Measurements from ENCODE around the gene RALGAPA2. TPM values are rescaled to one million over a fixed set of nuclear protein-coding genes. Genes with fewer than 3 reads are reported as not detected.

The RALGAPA2 gene
- total RNA-seq, 1 experiment from 2014 or later, result 10.8 TPM

GRCh38 chr20:20406306-20406705 is 306.1 kb downstream of the RALGAPA2 start:
- TF ChIP-seq MAX (IDR thresholded peaks at IDR 0.05) (no peak), EZH2 (IDR thresholded peaks at IDR 0.05) (no peak), POLR2AphosphoS5 (IDR thresholded peaks at IDR 0.05; ENCODE audit: low read depth, low read length) (no peak), YY1 (IDR thresholded peaks at IDR 0.05; ENCODE audit: extremely low read depth, insufficient replicate concordance, low read depth, low read length) (no peak), CBX3 (IDR thresholded peaks at IDR 0.05; ENCODE audit: low read depth) (no peak), EGR1 (IDR thresholded peaks at IDR 0.05; ENCODE audit: low read depth) (no peak), POLR2A (IDR thresholded peaks at IDR 0.05; ENCODE audit: borderline replicate concordance, extremely low read depth, insufficient read depth, insufficient read length) (no peak), RAD21 (IDR thresholded peaks at IDR 0.05; ENCODE audit: low read depth) (no peak), SIN3A (IDR thresholded peaks at IDR 0.05; ENCODE audit: low read depth) (no peak), JUND (IDR thresholded peaks at IDR 0.05) (no peak), ELF1 (IDR thresholded peaks at IDR 0.05; ENCODE audit: borderline replicate concordance, low read depth) (no peak), FOSL1 (IDR thresholded peaks at IDR 0.05; ENCODE audit: low read depth) (no peak), TCF7L2 (IDR thresholded peaks at IDR 0.05; ENCODE audit: borderline replicate concordance, extremely low read depth, insufficient read depth, insufficient read length) (no peak), ZNF274 (IDR thresholded peaks at IDR 0.05; ENCODE audit: low read depth, low read length) (no peak), ZBTB33 (IDR thresholded peaks at IDR 0.05; ENCODE audit: extremely low read depth, insufficient replicate concordance, low read length) (no peak)
- intact Hi-C loops (cut with micrococcal nuclease), result no loop called here
- no peaks in the 10 kb centered on the region for H3K36me3 ChIP-seq (ENCODE audit: control insufficient read depth in 1 of 2, insufficient read depth in 2 of 2, low read length in 2 of 2)
- H3K4me1 ChIP-seq (ENCODE audit: control insufficient read depth in 1 of 2, insufficient read depth in 2 of 2, low read length in 2 of 2), result no peaks in the 10 kb centered on the region
- no peaks in the 10 kb centered on the region for H4K20me1 ChIP-seq (ENCODE audit: insufficient read depth)
- H3K27me3 ChIP-seq (ENCODE audit: insufficient read depth, low read length), result no peaks in the 10 kb centered on the region
- CTCF ChIA-PET, result no interaction called here
- POLR2A ChIA-PET, result no interaction called here
- no peak overlapping the region for H3K4me3 ChIP-seq (replicated peaks in 1 of 2; ENCODE audit: low read depth in 1 of 2, low read length in 2 of 2)
- no peak for ATAC-seq
- no peak for DNase-seq (ENCODE audit: low read depth, low spot score)
- no TSS peak for BruUV-seq (replicated peaks)
- no peak overlapping the region for H3K9ac ChIP-seq (ENCODE audit: low read length)
- H3K4me2 ChIP-seq (ENCODE audit: low read length), result no peak overlapping the region
- H2AFZ ChIP-seq (ENCODE audit: low read depth, low read length, poor library complexity, severe bottlenecking), result no peak overlapping the region
- RAD21 ChIA-PET (ENCODE audit: low non-redundant PET in 1 of 2, low total read pairs in 2 of 2, uncharacterized antibody in 2 of 2, unreplicated experiment in 2 of 2), result no interaction called here
- H3K79me2 ChIP-seq (ENCODE audit: insufficient read depth, low read length), result no peaks in the 10 kb centered on the region
- no peak overlapping the region for H3K27ac ChIP-seq (ENCODE audit: low read depth, low read length)
- H3K9me2 ChIP-seq (ENCODE audit: insufficient read depth), result no peaks in the 10 kb centered on the region
- H3K9me3 ChIP-seq (ENCODE audit: control insufficient read depth in 1 of 2, insufficient read depth in 1 of 2, low read depth in 1 of 2, low read length in 2 of 2), result no peaks in the 10 kb centered on the region

All from HCT116 (cell line).